ENCODE results near the gene GRAP2.
"Not testable (repeated sequence)": the region's sequence is repeated elsewhere in the genome, so short reads cannot be mapped to it uniquely, and the experiment has no call there.

- TF ChIP-seq TCF7L2 (IDR thresholded peaks at IDR 0.05; ENCODE audit: borderline replicate concordance, extremely low read depth, insufficient read depth, insufficient read length); CTCF (IDR thresholded peaks at IDR 0.05 in 2 of 3, conservative IDR thresholded peaks at IDR 0.05 in 1 of 3; ENCODE audit: borderline replicate concordance in 1 of 3, insufficient read depth in 1 of 3, low read depth in 2 of 3, low read length in 2 of 3); FOSL1 (IDR thresholded peaks at IDR 0.05; ENCODE audit: low read depth): not testable (repeated sequence)
Observed at GRCh38 chr22:39904024-39904423, 3.1 kb downstream of the GRAP2 start.
